Central memory CD8-positive, alpha-beta T cell (primary cell): ENCODE results near the gene ZCWPW1.
"Not testable (repeated sequence)": the region's sequence is repeated elsewhere in the genome, so short reads cannot be mapped to it uniquely, and the experiment has no call there.

Experiments
- ATAC-seq: fragments of 150-1000 bp; cut with Tn5 transposase; replicated peaks from 2 replicates; pipeline ENCODE4 v1.10.0; 2022; ENCODE audit warnings: mild to moderate bottlenecking, moderate FRiP score, moderate number of reproducible peaks; ENCODE audit not compliant: poor library complexity, severe bottlenecking; ENCODE audit errors: extremely low read depth
- DNase-seq, 2 donors: peaks; one replicate each; pipeline ENCODE4 v3.0.0; 2021; ENCODE audit warnings: low spot score in 2 of 2
- H3K27ac Mint-ChIP-seq: one replicate; pipeline ENCODE4 v1.8.0; 2022; ENCODE audit warnings: low read depth, mild to moderate bottlenecking, moderate library complexity, mixed read lengths
- H3K27me3 Mint-ChIP-seq: one replicate; pipeline ENCODE4 v1.8.0; 2022; ENCODE audit warnings: mixed read lengths
- H3K36me3 Mint-ChIP-seq: one replicate; pipeline ENCODE4 v1.8.0; 2022; ENCODE audit warnings: mild to moderate bottlenecking, moderate library complexity, mixed read lengths; ENCODE audit not compliant: insufficient read depth
- H3K4me1 Mint-ChIP-seq: one replicate; pipeline ENCODE4 v1.8.0; 2022; ENCODE audit warnings: mixed read lengths
- H3K4me3 Mint-ChIP-seq: one replicate; pipeline ENCODE4 v1.8.0; 2022; ENCODE audit warnings: mild to moderate bottlenecking, moderate library complexity, mixed read lengths
- H3K9me3 Mint-ChIP-seq: one replicate; pipeline ENCODE4 v1.8.0; 2022; ENCODE audit warnings: mixed read lengths

The ZCWPW1 gene

GRCh38 chr7:100370303-100370702 is 58.2 kb downstream of the ZCWPW1 start:
- Mint-ChIP-seq H3K27ac (peak overlapping the region; percentile 82), H3K36me3 (peaks cover 14% of the 10 kb centered on the region), H3K27me3 (no peaks in the 10 kb centered on the region), H3K9me3 (no peaks in the 10 kb centered on the region), H3K4me3 (no peak overlapping the region), H3K4me1 (peaks cover 49% of the 10 kb centered on the region)
- ATAC-seq (no peak), DNase-seq (no peak)

- H3K36me3 Mint-ChIP-seq = peaks cover 18% of the 10 kb centered on the region
- no peaks in the 10 kb centered on the region for H3K9me3 Mint-ChIP-seq
- H3K4me3 Mint-ChIP-seq = no peak overlapping the region
- ATAC-seq (peak; percentile 53), DNase-seq (no peak)
- peaks cover 45% of the 10 kb centered on the region for H3K4me1 Mint-ChIP-seq
- peak overlapping the region; percentile 82 for H3K27ac Mint-ChIP-seq
- no peaks in the 10 kb centered on the region for H3K27me3 Mint-ChIP-seq
Measured at GRCh38 chr7:100369105-100369504, 59.4 kb downstream of the ZCWPW1 start.

DNA sequence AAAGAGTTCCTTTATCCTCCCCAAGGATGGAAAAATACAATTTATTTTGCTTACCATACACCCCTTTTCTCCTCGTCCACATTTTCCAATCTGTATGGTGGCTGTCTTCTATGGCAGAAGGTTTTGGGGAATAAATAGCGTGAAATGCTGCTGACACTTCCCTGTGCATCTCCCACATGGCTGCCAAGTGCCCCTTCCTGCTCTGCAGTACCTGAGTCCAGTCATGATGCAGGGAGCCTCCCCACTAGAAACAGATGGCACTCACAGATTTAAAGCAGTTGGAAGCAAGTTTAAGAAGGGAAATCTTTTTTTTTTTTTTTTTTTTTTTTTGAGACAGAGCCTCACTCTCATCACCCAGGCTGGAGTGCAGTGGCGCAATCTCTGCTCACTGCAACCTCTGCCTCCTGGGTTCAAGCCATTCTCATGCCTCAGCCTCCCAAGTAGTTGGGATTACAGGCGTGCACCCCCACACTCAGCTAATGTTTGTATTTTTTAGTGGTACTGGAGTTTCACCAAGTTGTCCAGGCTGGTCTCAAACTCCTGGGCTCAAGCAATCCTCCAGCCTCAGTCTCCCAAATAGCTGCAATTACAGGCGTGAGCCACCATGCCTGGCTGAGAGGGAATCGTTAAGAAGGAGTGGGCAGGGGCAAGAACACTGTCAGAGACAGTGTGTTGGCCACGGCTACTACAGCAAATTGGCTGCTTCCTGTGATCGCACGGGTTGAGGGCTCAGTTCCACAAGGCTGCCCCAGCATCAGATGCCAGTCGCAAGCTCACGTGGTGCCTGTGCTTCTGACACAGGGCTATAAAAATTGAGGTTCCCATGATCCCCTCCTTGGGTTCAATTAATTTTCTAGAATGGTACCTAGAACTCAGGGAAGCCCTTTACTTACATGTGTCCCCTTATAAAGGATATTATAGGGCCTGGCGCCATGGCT is 60.6 kb downstream of the ZCWPW1 start:
- no peaks in the 10 kb centered on the region for H3K9me3 Mint-ChIP-seq
- H3K27me3 Mint-ChIP-seq = no peaks in the 10 kb centered on the region
- no peak for ATAC-seq
- DNase-seq = no peak
- H3K27ac Mint-ChIP-seq = peak overlapping the region; percentile 95
- H3K4me3 Mint-ChIP-seq = no peak overlapping the region
- peaks cover 25% of the 10 kb centered on the region for H3K36me3 Mint-ChIP-seq
- H3K4me1 Mint-ChIP-seq = peaks cover 45% of the 10 kb centered on the region

DNA sequence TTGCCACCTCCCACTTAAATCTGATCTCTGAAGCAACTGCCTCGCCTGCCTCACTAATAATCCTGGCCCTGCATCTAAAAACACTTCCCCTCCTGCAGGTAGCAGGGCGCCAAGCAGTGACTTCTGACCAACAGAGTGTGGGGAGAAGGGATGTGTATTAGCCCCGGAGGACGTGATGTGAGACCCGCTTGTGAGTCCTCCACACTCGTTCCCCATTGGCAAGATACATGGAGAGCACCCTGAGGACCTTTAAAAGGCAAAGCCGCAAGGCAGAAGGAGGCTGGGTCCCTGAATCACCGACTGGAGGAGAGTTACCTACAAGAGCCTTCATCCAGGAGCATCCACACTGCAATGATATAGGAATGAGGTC is 61.3 kb downstream of the ZCWPW1 start:
- DNase-seq (no peak), ATAC-seq (no peak)
- Mint-ChIP-seq H3K9me3 (no peaks in the 10 kb centered on the region), H3K36me3 (peaks cover 32% of the 10 kb centered on the region), H3K27me3 (no peaks in the 10 kb centered on the region), H3K4me1 (peaks cover 40% of the 10 kb centered on the region), H3K27ac (peak overlapping the region; percentile 95), H3K4me3 (no peak overlapping the region)

- ATAC-seq = peak; percentile 12
- no peaks in the 10 kb centered on the region for H3K9me3 Mint-ChIP-seq
- H3K36me3 Mint-ChIP-seq = peaks cover 38% of the 10 kb centered on the region
- H3K4me3 Mint-ChIP-seq = peak overlapping the region; percentile 55
- H3K27ac Mint-ChIP-seq = peak overlapping the region; percentile 95
- no peak for DNase-seq
- H3K4me1 Mint-ChIP-seq = peaks cover 38% of the 10 kb centered on the region
- no peaks in the 10 kb centered on the region for H3K27me3 Mint-ChIP-seq
Measured at GRCh38 chr7:100366411-100367250, 61.9 kb downstream of the ZCWPW1 start.

DNA sequence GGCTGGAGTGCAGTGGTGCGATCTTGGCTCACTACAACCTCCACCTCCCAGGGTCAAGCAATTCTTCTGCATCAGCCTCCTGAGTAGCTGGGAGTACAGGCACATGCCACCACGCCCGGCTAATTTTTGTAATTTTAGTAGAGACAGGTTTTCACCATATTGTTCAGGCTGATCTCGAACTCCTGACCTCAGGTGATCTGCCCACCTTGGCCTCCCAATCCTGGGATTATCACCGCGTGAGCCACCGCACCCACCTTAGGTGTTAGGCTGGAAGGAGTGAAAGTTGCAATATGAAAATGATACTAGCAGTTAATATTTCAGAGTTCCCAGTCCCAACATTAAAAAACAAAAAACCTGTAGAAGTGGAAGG is 62.5 kb downstream of the ZCWPW1 start:
- H3K4me1 Mint-ChIP-seq = peaks cover 38% of the 10 kb centered on the region
- not testable (repeated sequence) for H3K9me3 Mint-ChIP-seq, H3K27me3 Mint-ChIP-seq, ATAC-seq, DNase-seq
- H3K4me3 Mint-ChIP-seq = peak overlapping the region; percentile 55
- peaks cover 44% of the 10 kb centered on the region for H3K36me3 Mint-ChIP-seq
- H3K27ac Mint-ChIP-seq = peak overlapping the region; percentile 95

DNA sequence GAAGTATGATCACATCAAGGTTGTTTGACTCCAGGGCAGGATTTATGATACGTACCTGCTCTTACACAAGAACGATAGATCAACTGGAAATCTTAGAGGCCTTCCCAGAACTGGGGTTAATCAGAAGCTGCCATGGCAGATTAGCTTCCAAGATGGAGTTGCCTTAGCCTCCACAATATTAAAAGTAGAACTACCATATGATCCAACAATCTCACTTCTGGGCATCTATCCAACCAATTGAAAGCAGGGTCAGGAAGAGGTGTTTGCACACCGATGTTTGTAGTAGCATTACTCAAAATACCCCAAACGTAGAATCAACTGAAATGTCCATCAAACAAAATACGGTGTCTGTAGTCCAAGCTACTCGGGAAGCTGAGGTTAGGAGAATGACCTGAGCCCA is 64.0 kb downstream of the ZCWPW1 start:
- H3K27me3 Mint-ChIP-seq = no peaks in the 10 kb centered on the region
- H3K36me3 Mint-ChIP-seq = peaks cover 60% of the 10 kb centered on the region

GRCh38 chr7:100363797-100364196 is 64.7 kb downstream of the ZCWPW1 start:
- not testable (repeated sequence) for H3K27me3 Mint-ChIP-seq, H3K4me3 Mint-ChIP-seq, DNase-seq, H3K9me3 Mint-ChIP-seq, ATAC-seq
- Mint-ChIP-seq H3K36me3 (peaks cover 62% of the 10 kb centered on the region), H3K4me1 (peaks cover 44% of the 10 kb centered on the region), H3K27ac (peak overlapping the region; percentile 41)

More for the DNA sequence above, 64.0 kb downstream of the ZCWPW1 start:
- peaks cover 49% of the 10 kb centered on the region for H3K4me1 Mint-ChIP-seq
- no peak for ATAC-seq
- no peaks in the 10 kb centered on the region for H3K9me3 Mint-ChIP-seq
- peak overlapping the region; percentile 41 for H3K27ac Mint-ChIP-seq
- no peak overlapping the region for H3K4me3 Mint-ChIP-seq
- DNase-seq = no peak

DNA sequence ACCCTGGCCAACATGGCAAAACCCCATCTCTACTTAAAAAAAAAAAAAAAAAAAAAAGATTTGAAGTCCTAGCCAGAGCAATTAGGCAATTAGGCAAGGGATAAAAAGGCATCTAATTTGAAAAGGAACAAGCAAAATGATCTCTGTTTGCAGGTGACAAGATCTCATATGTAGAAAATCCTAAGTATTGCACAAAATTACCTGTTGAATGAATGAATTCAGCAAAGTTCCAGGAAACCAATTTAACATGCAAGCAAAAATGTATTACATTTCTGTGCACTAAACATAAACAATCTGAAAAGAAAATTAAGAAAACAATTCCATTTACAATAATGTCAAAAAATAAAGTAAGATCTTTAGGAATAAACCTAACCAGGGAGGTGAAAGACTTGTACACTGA is 65.4 kb downstream of the ZCWPW1 start:
- ATAC-seq = no peak
- Mint-ChIP-seq H3K36me3 (peaks cover 63% of the 10 kb centered on the region), H3K9me3 (no peaks in the 10 kb centered on the region), H3K4me3 (no peak overlapping the region), H3K27me3 (no peaks in the 10 kb centered on the region), H3K4me1 (peaks cover 44% of the 10 kb centered on the region), H3K27ac (peak overlapping the region; percentile 41)
- no peak for DNase-seq

DNA sequence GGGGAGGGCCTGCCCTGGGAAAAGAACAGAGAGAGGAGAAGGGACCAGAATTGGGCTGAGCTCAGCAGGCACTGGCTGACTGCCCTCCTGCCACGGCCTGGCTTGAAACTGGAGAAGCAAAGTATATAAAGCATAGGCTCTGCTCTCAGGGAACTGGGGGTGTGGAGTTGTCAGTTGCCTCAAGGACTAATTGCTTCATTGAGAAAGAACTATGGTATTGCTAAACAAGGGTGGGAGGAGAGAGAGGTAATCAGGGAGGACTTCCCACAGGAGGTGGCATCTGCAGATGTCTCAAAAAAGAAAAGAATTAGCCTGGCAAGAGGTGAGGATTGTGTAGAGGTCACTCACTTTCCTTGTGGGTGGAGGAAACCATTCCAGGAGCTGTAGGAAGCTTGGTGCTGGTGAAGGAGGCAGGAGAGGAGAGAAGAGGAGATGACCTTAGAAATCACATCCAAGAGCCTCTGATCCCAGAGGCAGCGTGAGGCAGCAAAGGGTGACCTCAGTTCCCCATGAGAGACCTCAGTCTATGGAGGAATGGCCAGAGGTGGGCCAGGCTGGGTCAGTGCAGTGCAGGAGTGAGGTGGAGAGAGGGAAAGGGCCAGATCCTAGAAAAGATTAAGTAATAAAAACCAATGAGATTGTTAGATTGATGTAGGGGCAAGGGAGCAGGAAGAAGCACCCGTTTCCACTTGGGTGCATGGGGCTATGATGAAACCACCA is 68.2 kb downstream of the ZCWPW1 start:
- Mint-ChIP-seq H3K4me1 (peaks cover 23% of the 10 kb centered on the region), H3K27me3 (no peaks in the 10 kb centered on the region), H3K27ac (peak overlapping the region; percentile 50), H3K4me3 (no peak overlapping the region), H3K9me3 (no peaks in the 10 kb centered on the region), H3K36me3 (peaks cover 69% of the 10 kb centered on the region)
- DNase-seq (no peak), ATAC-seq (no peak)

DNA sequence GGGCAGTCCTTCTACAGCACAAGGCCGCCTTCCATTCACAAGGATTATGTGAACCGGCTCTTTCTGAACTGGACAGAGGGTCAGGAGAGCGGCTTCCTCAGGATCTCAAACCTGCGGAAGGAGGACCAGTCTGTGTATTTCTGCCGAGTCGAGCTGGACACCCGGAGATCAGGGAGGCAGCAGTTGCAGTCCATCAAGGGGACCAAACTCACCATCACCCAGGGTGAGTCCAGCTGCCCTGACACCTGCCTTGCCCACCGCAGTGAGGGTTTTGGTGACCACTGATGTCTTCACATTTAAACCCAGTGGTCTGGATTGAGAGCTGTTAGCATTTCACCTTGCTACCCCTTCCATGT is 69.7 kb downstream of the ZCWPW1 start:
- H3K36me3 Mint-ChIP-seq = peaks cover 68% of the 10 kb centered on the region
- ATAC-seq (no peak), DNase-seq (no peak)
- H3K27me3 Mint-ChIP-seq = no peaks in the 10 kb centered on the region
- no peak overlapping the region for H3K4me3 Mint-ChIP-seq
- peaks cover 24% of the 10 kb centered on the region for H3K4me1 Mint-ChIP-seq
- peak overlapping the region; percentile 72 for H3K27ac Mint-ChIP-seq
- H3K9me3 Mint-ChIP-seq = no peaks in the 10 kb centered on the region

DNA sequence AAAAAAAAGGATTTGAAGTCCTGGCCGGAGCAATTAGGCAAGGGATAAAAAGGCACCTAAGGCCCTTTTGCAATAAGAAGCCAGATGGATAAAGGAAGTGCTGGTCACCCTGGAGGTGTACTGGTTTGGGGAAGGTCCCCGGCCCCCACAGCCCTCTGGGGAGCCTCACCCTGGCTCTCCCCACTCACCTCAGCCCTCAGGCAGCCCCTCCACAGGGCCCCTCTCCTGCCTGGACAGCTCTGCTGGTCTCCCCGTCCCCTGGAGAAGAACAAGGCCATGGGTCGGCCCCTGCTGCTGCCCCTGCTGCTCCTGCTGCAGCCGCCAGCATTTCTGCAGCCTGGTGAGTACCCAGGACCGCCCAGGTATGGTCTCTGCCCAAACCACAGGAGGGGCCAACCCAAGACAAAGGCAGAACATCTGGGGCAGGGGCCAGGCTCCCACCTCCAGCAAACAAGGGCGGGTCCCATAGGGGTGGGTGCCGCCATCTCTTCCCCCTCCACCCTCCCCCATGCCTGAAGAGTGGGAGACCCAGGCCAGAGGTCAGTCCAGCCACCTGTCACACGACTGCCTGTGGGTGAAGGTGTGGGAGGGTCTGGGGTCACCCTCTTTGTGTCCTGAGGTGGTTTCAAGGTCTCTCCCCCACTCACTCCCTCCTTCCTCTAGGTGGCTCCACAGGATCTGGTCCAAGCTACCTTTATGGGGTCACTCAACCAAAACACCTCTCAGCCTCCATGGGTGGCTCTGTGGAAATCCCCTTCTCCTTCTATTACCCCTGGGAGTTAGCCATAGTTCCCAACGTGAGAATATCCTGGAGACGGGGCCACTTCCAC is 70.3 kb downstream of the ZCWPW1 start, which contains the start of gene PILRB:
Gene PILRB (plus strand): TSS at position 91 of the 830 bp plus-strand sequence. CDS start 186 bp downstream, at position 277.
- peaks cover 30% of the 10 kb centered on the region for H3K4me1 Mint-ChIP-seq
- H3K36me3 Mint-ChIP-seq = peaks cover 71% of the 10 kb centered on the region
- no peaks in the 10 kb centered on the region for H3K9me3 Mint-ChIP-seq
- DNase-seq (no peak), ATAC-seq (no peak)
- peak within 1 kb of the TSS; percentile 72 for H3K27ac Mint-ChIP-seq
- no peak within 1 kb of the TSS for H3K4me3 Mint-ChIP-seq
- no peaks in the 10 kb centered on the region for H3K27me3 Mint-ChIP-seq
